ENCODE data around the gene GLDN. TPM values are rescaled to one million over a fixed set of nuclear protein-coding genes. Genes with fewer than 3 reads are reported as not detected.

GLDN gene
- 0.35 and 0.67 TPM in 2 replicates for total RNA-seq (2014; rRNA removed; shearing (Covaris generic))

GRCh38 chr15:51341366-51342226 is at the start of gene GLDN:
Gene GLDN, plus strand, starts transcription at chr15:51341655. Its CDS starts 30 bp downstream, at chr15:51341685.
- DNase-seq = peak; percentile 84
- Histone ChIP-seq H3K27me3 (ENCODE audit: control insufficient read depth, insufficient read depth, low read length) (peaks cover 24% of the 10 kb centered on the region), H3K36me3 (replicated peaks; ENCODE audit: control insufficient read depth, insufficient read depth, low read length) (no peaks in the 10 kb centered on the region), H3K4me3 (ENCODE audit: insufficient read depth, low read depth, low read length) (peak within 1 kb of the TSS; percentile 38)

GRCh38 chr15:51298620-51299019 is 42.8 kb upstream of the GLDN start:
- no peak for DNase-seq
- Histone ChIP-seq H3K36me3 (replicated peaks; ENCODE audit: control insufficient read depth, insufficient read depth, low read length) (no peaks in the 10 kb centered on the region), H3K27me3 (ENCODE audit: control insufficient read depth, insufficient read depth, low read length) (no peaks in the 10 kb centered on the region), H3K4me3 (ENCODE audit: insufficient read depth, low read depth, low read length) (no peak overlapping the region)

- no peaks in the 10 kb centered on the region for H3K36me3 ChIP-seq (replicated peaks; ENCODE audit: control insufficient read depth, insufficient read depth, low read length)
- no peaks in the 10 kb centered on the region for H3K27me3 ChIP-seq (ENCODE audit: control insufficient read depth, insufficient read depth, low read length)
- DNase-seq = no peak
- no peak overlapping the region for H3K4me3 ChIP-seq (ENCODE audit: insufficient read depth, low read depth, low read length)
Observed at GRCh38 chr15:51299187-51300015, 42.1 kb upstream of the GLDN start.

- Histone ChIP-seq H3K27me3 (ENCODE audit: control insufficient read depth, insufficient read depth, low read length) (no peaks in the 10 kb centered on the region), H3K36me3 (replicated peaks; ENCODE audit: control insufficient read depth, insufficient read depth, low read length) (no peaks in the 10 kb centered on the region), H3K4me3 (ENCODE audit: insufficient read depth, low read depth, low read length) (no peak overlapping the region)
- no peak for DNase-seq
Observed at GRCh38 chr15:51302480-51302879, 39.0 kb upstream of the GLDN start.

GRCh38 chr15:51303462-51303980 is 37.9 kb upstream of the GLDN start:
- no peaks in the 10 kb centered on the region for H3K36me3 ChIP-seq (replicated peaks; ENCODE audit: control insufficient read depth, insufficient read depth, low read length)

GRCh38 chr15:51307325-51307724 is 34.1 kb upstream of the GLDN start:
- Histone ChIP-seq H3K27me3 (ENCODE audit: control insufficient read depth, insufficient read depth, low read length) (no peaks in the 10 kb centered on the region), H3K36me3 (replicated peaks; ENCODE audit: control insufficient read depth, insufficient read depth, low read length) (no peaks in the 10 kb centered on the region), H3K4me3 (ENCODE audit: insufficient read depth, low read depth, low read length) (no peak overlapping the region)
- no peak for DNase-seq

More at GRCh38 chr15:51303462-51303980, 37.9 kb upstream of the GLDN start:
- Histone ChIP-seq H3K4me3 (ENCODE audit: insufficient read depth, low read depth, low read length) (no peak overlapping the region), H3K27me3 (ENCODE audit: control insufficient read depth, insufficient read depth, low read length) (no peaks in the 10 kb centered on the region)
- DNase-seq = no peak

GRCh38 chr15:51307811-51308210 is 33.6 kb upstream of the GLDN start:
- Histone ChIP-seq H3K4me3 (ENCODE audit: insufficient read depth, low read depth, low read length) (no peak overlapping the region), H3K27me3 (ENCODE audit: control insufficient read depth, insufficient read depth, low read length) (no peaks in the 10 kb centered on the region), H3K36me3 (replicated peaks; ENCODE audit: control insufficient read depth, insufficient read depth, low read length) (no peaks in the 10 kb centered on the region)
- DNase-seq = no peak

GRCh38 chr15:51310064-51310463 is 31.4 kb upstream of the GLDN start:
- H3K4me3 ChIP-seq (ENCODE audit: insufficient read depth, low read depth, low read length) = no peak overlapping the region
- DNase-seq = no peak
- H3K36me3 ChIP-seq (replicated peaks; ENCODE audit: control insufficient read depth, insufficient read depth, low read length) = no peaks in the 10 kb centered on the region
- no peaks in the 10 kb centered on the region for H3K27me3 ChIP-seq (ENCODE audit: control insufficient read depth, insufficient read depth, low read length)

GRCh38 chr15:51311510-51311909 is 29.9 kb upstream of the GLDN start:
- Histone ChIP-seq H3K4me3 (ENCODE audit: insufficient read depth, low read depth, low read length) (no peak overlapping the region), H3K36me3 (replicated peaks; ENCODE audit: control insufficient read depth, insufficient read depth, low read length) (no peaks in the 10 kb centered on the region), H3K27me3 (ENCODE audit: control insufficient read depth, insufficient read depth, low read length) (no peaks in the 10 kb centered on the region)
- DNase-seq = no peak

GRCh38 chr15:51312166-51313073 is 29.0 kb upstream of the GLDN start:
- no peaks in the 10 kb centered on the region for H3K36me3 ChIP-seq (replicated peaks; ENCODE audit: control insufficient read depth, insufficient read depth, low read length)
- H3K4me3 ChIP-seq (ENCODE audit: insufficient read depth, low read depth, low read length) = no peak overlapping the region
- DNase-seq = no peak
- no peaks in the 10 kb centered on the region for H3K27me3 ChIP-seq (ENCODE audit: control insufficient read depth, insufficient read depth, low read length)

GRCh38 chr15:51313074-51313393 is 28.4 kb upstream of the GLDN start:
- H3K36me3 ChIP-seq (replicated peaks; ENCODE audit: control insufficient read depth, insufficient read depth, low read length) = no peaks in the 10 kb centered on the region
- H3K27me3 ChIP-seq (ENCODE audit: control insufficient read depth, insufficient read depth, low read length) = no peaks in the 10 kb centered on the region
- DNase-seq = no peak
- H3K4me3 ChIP-seq (ENCODE audit: insufficient read depth, low read depth, low read length) = no peak overlapping the region

- Histone ChIP-seq H3K27me3 (ENCODE audit: control insufficient read depth, insufficient read depth, low read length) (no peaks in the 10 kb centered on the region), H3K4me3 (ENCODE audit: insufficient read depth, low read depth, low read length) (no peak overlapping the region), H3K36me3 (replicated peaks; ENCODE audit: control insufficient read depth, insufficient read depth, low read length) (no peaks in the 10 kb centered on the region)
- DNase-seq = no peak
Observed at GRCh38 chr15:51313644-51314280, 27.7 kb upstream of the GLDN start.

- DNase-seq = no peak
- no peak overlapping the region for H3K4me3 ChIP-seq (ENCODE audit: insufficient read depth, low read depth, low read length)
- no peaks in the 10 kb centered on the region for H3K36me3 ChIP-seq (replicated peaks; ENCODE audit: control insufficient read depth, insufficient read depth, low read length)
- no peaks in the 10 kb centered on the region for H3K27me3 ChIP-seq (ENCODE audit: control insufficient read depth, insufficient read depth, low read length)
Observed at GRCh38 chr15:51314391-51315337, 26.8 kb upstream of the GLDN start.

All from H7 (cell line).